ENCODE data around the gene MCM8.

DNA sequence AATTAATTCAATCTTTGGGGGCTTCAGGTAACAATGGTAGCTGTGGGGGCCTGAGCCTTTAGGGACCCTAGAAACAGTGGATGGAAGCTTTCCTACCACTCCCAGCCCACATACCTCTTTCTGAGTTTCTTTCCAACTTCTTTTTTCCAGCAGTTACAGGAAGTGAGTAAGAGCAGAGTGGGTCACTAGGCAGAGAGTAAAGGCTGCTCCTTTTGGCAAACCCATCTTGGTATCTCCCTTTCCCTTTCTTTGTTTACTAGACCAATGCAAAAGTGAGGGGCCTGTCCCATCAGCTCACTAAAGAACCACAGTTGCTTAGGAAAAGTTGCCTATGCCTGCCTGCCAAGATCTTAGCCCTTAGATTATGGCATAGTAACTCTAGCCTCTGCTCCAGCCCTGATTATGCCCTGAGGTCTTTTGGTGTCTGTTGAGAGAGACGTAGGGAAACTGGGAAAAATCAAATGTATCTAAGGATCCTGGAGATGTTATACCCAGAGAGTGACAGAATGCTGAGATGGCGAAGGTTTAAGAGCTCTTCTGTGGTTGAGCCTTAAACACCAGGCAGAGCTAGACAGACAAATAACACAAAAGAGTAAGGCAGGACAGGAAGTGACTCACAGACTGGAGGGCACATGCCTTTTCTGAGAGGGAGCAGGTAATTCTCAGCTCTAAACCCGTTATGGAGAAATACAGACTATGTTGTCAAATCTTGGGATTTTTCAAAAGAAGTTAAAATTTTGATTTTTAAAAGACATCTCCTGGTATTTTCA, 31.4 kb upstream of the MCM8 start:
- TF ChIP-seq POLR2A (IDR thresholded peaks at IDR 0.05): no peak
- TF ChIP-seq EP300 (IDR thresholded peaks at IDR 0.05): no peak
- TF ChIP-seq POLR2AphosphoS5 (IDR thresholded peaks at IDR 0.05): no peak
- TF ChIP-seq, protein P1, sequence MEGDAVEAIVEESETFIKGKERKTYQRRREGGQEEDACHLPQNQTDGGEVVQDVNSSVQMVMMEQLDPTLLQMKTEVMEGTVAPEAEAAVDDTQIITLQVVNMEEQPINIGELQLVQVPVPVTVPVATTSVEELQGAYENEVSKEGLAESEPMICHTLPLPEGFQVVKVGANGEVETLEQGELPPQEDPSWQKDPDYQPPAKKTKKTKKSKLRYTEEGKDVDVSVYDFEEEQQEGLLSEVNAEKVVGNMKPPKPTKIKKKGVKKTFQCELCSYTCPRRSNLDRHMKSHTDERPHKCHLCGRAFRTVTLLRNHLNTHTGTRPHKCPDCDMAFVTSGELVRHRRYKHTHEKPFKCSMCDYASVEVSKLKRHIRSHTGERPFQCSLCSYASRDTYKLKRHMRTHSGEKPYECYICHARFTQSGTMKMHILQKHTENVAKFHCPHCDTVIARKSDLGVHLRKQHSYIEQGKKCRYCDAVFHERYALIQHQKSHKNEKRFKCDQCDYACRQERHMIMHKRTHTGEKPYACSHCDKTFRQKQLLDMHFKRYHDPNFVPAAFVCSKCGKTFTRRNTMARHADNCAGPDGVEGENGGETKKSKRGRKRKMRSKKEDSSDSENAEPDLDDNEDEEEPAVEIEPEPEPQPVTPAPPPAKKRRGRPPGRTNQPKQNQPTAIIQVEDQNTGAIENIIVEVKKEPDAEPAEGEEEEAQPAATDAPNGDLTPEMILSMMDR (IDR thresholded peaks at IDR 0.05): no peak

All from sigmoid colon (tissue), 4 donors.